DLD1 (cell line): ENCODE data around the gene HOATZ.

Source experiments
- in situ Hi-C: cut with HindIII; loops from 2 replicates; pipeline ENCODE4 v1.10.0; 2017; ENCODE audit warnings: low sequenced_read_pairs

Gene HOATZ

DNA sequence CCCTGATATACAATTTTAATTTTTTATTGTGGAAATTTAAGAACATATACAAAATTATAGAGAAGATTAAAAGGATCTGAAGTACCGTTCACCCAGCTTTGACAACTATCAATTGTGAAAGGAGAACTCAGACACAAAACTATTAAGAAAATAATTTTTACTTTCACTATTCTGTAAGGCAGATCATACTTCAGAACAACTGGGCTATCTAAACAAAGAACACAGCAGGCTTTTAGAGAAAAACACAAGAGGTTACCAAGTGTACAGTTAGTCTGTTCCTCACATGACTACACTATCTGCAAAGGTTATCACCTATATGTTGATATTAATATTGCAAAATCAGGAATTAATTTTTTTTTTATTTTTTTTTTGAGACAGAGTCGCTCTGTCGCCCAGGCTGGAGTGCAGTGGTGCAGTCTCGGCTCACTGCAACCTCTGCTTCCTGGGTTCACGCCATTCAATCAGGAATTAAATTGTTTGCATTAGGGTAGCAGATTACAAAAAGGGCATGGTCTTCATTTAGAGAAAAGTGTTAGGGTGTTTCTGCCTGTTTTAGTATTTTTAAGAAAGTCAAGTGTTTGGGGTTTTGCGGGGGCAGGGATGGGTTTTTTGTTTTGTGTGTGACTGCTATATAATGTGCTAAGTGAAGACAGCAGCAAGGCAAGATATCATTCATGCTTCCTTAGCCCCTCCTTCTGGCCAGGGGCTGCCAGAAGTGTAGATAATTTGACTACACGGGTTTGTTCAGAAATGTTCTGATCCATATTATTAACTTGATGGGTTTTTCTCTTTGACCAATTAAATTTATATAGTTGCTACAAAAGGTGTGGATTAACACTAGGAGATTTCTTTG, 60.0 kb downstream of the HOATZ start:
- in situ Hi-C loops, result no loop called here

DNA sequence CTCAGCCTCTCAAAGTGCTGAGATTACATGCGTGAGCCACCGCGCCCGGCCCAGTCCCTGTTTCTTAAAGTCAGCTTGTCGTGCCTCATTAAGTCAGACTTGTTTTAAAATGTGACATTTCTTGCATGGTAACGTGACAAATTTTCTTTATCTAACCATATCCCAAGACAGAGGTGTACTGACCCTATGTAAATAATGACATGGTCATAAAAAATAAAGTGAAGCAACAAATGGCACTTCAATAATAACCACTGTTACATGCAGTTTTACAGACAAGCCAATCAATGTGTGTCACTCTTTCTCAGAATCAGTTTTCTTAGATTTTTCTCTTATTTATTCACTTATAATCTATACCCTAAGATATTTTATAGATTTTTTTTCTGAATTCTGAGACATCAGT, 61.2 kb downstream of the HOATZ start:
- in situ Hi-C loops, result no loop called here

DNA sequence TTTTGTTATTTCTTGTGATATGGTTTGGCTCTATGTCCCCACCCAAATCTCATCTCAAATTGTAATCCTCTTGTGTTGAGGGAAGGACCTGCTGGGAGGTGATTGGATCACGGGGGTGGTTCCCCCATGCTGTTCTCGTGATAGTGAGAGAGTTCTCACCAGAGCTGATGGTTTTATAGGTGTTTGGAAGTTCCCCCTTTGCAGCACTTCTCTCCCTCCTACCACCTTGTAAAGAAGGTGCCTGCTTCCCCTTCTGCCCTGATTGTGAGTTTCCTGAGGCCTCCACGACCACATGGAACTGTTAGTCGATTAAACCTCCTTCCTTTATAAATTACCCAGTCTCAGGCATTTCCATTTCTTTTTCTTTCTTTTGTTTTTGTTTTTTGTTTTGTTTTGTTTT, 63.2 kb downstream of the HOATZ start:
- in situ Hi-C loops, result no loop called here

GRCh38 chr11:111581341-111581740, 66.8 kb downstream of the HOATZ start:
- in situ Hi-C loops, result loop anchor here (10.0 kb wide), 1 partner anchor 263 kb away; no protein-coding TSS in a partner anchor

DNA sequence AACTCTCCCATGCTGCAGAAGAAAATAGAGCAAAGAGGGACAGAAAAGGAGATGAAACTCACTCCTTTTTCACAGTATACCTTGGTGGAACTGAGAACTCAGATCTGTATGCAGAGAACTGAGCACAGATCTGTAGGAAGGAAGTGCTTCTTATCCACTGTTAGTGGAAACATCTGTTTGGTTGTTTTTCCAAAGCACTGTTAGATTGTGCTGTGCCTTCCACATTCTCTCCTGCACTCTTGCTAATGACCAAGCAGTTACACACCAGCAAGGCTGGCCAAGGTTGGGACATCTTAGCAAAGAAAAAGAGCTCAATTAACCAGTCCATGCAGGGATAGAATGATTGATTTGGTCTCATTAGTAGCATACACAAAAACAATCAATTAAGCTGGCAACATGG, 67.6 kb downstream of the HOATZ start:
- in situ Hi-C loops, result loop anchor here (10.0 kb wide), 1 partner anchor 263 kb away; no protein-coding TSS in a partner anchor

DNA sequence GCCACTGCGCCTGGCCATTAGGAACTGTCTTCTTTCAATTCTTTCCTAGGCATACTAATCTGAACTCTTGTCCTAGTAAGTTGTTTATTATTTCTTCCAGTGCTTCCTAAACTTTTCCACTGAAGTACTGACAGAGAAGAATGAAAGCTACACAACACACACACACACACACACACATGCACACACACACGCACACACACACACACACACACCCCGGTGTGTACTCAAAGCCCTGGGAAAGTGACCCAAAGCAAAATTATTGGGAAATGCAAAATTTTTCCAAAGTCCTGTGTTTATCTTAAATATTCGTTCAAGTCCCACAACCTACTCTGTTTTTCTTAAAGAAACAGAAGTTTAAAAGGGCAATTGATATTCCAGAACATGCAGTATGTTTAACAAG, 68.3 kb downstream of the HOATZ start:
- in situ Hi-C loops, result loop anchor here (10.0 kb wide), 1 partner anchor 262 kb away; no protein-coding TSS in a partner anchor

- in situ Hi-C loops, result loop anchor here (10.0 kb wide), 1 partner anchor 259 kb away; no protein-coding TSS in a partner anchor
Measured at GRCh38 chr11:111585371-111585770, 70.8 kb downstream of the HOATZ start.

- in situ Hi-C loops, result loop anchor here (10.0 kb wide), 1 partner anchor 258 kb away; no protein-coding TSS in a partner anchor
Measured at GRCh38 chr11:111586388-111586831, 71.8 kb downstream of the HOATZ start.
